ENCODE measurements around the gene FAM163B. TPM values are rescaled to one million over a fixed set of nuclear protein-coding genes. Genes with fewer than 3 reads are reported as not detected.

FAM163B gene
- total RNA-seq, 1 experiment from 2014 or later = 2.0 TPM

- TF ChIP-seq SOX15 (CRISPR knock-in tag; IDR thresholded peaks at IDR 0.05) (no peak), AFF4 (CRISPR knock-in tag; IDR thresholded peaks at IDR 0.05; ENCODE audit: borderline replicate concordance) (no peak), NR1H2 (CRISPR knock-in tag; IDR thresholded peaks at IDR 0.05) (no peak), CTCF (IDR thresholded peaks at IDR 0.05) (no peak), OVOL2 (CRISPR knock-in tag; IDR thresholded peaks at IDR 0.05; ENCODE audit: borderline replicate concordance) (no peak), SMAD4 (CRISPR knock-in tag; IDR thresholded peaks at IDR 0.05) (no peak), IRF2 (CRISPR knock-in tag; IDR thresholded peaks at IDR 0.05; ENCODE audit: borderline replicate concordance, low read depth) (no peak), CREM (CRISPR knock-in tag; IDR thresholded peaks at IDR 0.05) (no peak)
- H3K27me3 Mint-ChIP-seq (ENCODE audit: low read depth) = no peaks in the 10 kb centered on the region
- H3K4me1 Mint-ChIP-seq = peaks cover 37% of the 10 kb centered on the region
- H3K36me3 Mint-ChIP-seq = no peaks in the 10 kb centered on the region
- DNase-seq (ENCODE audit: low spot score) (no peak), ATAC-seq (no peak)
- ChIA-PET CTCF (interaction anchor here (0.8 to 1.6 kb wide), 4 partner anchors 47 to 108 kb away, joined by 3 to 7 read pairs (median 6); no protein-coding TSS in a partner anchor), POLR2A (no interaction called here)
- no peaks in the 10 kb centered on the region for H3K9me3 Mint-ChIP-seq
- no peak overlapping the region for H3K4me3 Mint-ChIP-seq
- no peak overlapping the region for H3K27ac Mint-ChIP-seq
Measured at GRCh38 chr9:133636902-133637301, 27.7 kb upstream of the FAM163B start.

GRCh38 chr9:133635533-133636531, 26.6 kb upstream of the FAM163B start, which contains the start of gene DBH:
TSS of gene DBH (plus strand) at chr9:133636363. CDS start at chr9:133636372, 9 bp downstream.
- ChIA-PET CTCF (interaction anchor here (1.2 to 1.6 kb wide), 3 partner anchors 46 to 107 kb away, joined by 3 to 4 read pairs (median 3); no protein-coding TSS in a partner anchor), POLR2A (no interaction called here)
- Mint-ChIP-seq H3K4me1 (peaks cover 37% of the 10 kb centered on the region), H3K9me3 (no peaks in the 10 kb centered on the region), H3K36me3 (no peaks in the 10 kb centered on the region), H3K27ac (peak within 1 kb of the TSS; percentile 9; the same call in 1 of the 2 replicates), H3K4me3 (no peak within 1 kb of the TSS), H3K27me3 (ENCODE audit: low read depth) (no peaks in the 10 kb centered on the region)
- ATAC-seq (no peak), DNase-seq (ENCODE audit: low spot score) (no peak)
- TF ChIP-seq ZNF425 (CRISPR knock-in tag; conservative IDR thresholded peaks at IDR 0.05) = no peak
- no peak for TF ChIP-seq CBFB (CRISPR knock-in tag; IDR thresholded peaks at IDR 0.05; ENCODE audit: low read depth)
- TF ChIP-seq GTF2I (CRISPR knock-in tag; conservative IDR thresholded peaks at IDR 0.05) = no peak
- TF ChIP-seq EMX1 (CRISPR knock-in tag; IDR thresholded peaks at IDR 0.05) = no peak
- no peak for TF ChIP-seq ZNF512 (CRISPR knock-in tag; IDR thresholded peaks at IDR 0.05; ENCODE audit: borderline replicate concordance)
- no peak for TF ChIP-seq TEAD4 (CRISPR knock-in tag; IDR thresholded peaks at IDR 0.05)
- no peak for TF ChIP-seq AR (CRISPR knock-in tag; IDR thresholded peaks at IDR 0.05)
- TF ChIP-seq ZBTB21 (CRISPR knock-in tag; IDR thresholded peaks at IDR 0.05; ENCODE audit: borderline replicate concordance) = no peak
- no peak for TF ChIP-seq CDX4 (CRISPR knock-in tag; IDR thresholded peaks at IDR 0.05; ENCODE audit: borderline replicate concordance)

Data from WTC11 (cell line).